ENCODE measurements around the gene KRT10.

KRT10 gene

DNA sequence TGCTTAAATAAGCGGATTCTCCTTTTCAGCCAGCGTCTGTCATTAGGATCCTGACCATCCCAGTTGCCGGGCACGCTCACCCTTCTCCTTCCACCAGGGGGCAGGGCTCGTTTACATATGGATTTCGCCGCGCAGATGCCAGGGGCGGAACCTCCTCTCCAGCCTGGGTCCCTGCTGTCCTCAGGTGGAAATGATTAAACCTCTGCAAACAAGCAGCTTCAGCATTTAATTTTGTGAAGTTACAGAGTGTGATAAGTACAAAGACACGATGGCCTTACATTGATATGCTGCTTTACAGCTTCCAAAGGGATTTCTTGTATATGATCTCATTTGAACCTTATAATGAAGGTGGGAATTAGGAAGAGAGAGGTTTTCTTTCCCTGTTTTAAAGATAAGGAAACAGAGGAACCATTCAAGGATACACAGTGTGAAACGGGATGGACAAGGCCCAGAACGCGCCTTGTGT lies 18.8 kb downstream of the KRT10 start:
- peak; percentile 43 to 70 for DNase-seq

GRCh38 chr17:40801157-40801556 lies 21.3 kb downstream of the KRT10 start:
- no peak for DNase-seq

- no peak for DNase-seq
Measured at GRCh38 chr17:40800381-40800780, 22.0 kb downstream of the KRT10 start.

GRCh38 chr17:40799859-40800258 lies 22.6 kb downstream of the KRT10 start, which contains the start of gene KRT28:
Gene KRT28 (minus strand): TSS chr17:40799959. CDS start chr17:40799893, 66 bp downstream.
- DNase-seq: no peak

DNA sequence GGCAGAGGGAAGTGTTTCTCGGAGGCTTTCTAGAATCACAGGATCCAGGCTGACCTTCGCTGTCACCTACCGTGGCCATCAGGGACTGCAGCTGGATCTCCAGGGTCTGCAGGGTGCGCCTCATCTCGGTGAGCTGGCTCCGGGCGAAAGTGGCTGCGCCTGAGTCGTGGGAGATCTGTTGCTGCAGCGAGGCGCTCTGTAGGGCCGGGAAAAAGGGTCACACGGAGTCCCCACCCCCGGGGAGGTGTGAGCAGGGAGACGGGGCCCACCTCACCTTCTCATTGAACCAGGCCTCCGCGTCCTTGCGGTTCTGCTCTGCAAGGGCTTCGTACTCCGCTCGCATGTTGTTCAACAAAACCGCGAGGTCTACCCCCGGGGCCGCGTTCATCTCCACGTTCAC lies 25.6 kb downstream of the KRT10 start:
- no peak for DNase-seq

- no peak for DNase-seq
Measured at GRCh38 chr17:40795019-40795667, 27.3 kb downstream of the KRT10 start.

GRCh38 chr17:40794466-40794865 lies 27.9 kb downstream of the KRT10 start:
- DNase-seq: no peak

GRCh38 chr17:40793832-40794231 lies 28.6 kb downstream of the KRT10 start:
- DNase-seq: no peak

GRCh38 chr17:40791787-40792436 lies 30.5 kb downstream of the KRT10 start:
- peak in 1 of 2 experiments; percentile 8 for DNase-seq

DNA sequence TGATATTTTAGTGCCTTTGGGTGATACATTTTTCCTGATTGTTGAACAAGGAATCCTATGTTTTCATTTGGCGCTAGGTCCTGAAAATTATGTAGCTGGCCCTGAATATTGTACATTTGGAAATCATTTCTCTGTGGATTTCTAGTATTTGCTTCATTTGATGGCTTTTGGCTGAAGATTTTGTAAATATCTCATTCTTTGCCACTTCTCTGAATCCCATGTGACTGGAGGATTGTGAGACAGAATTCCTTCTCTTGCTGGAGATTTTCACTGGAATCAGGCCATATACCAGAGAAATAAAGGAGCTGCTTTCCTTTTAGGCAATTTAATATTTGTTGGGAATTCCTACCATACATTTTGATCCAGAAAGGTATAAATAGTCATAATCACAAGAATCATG lies 31.3 kb downstream of the KRT10 start:
- no peak for DNase-seq

- DNase-seq: no peak
Measured at GRCh38 chr17:40782450-40782849, 40.0 kb downstream of the KRT10 start, which contains the start of gene KRT27. Gene KRT27 (minus strand): TSS chr17:40782550. CDS start chr17:40782493, 57 bp downstream.

DNA sequence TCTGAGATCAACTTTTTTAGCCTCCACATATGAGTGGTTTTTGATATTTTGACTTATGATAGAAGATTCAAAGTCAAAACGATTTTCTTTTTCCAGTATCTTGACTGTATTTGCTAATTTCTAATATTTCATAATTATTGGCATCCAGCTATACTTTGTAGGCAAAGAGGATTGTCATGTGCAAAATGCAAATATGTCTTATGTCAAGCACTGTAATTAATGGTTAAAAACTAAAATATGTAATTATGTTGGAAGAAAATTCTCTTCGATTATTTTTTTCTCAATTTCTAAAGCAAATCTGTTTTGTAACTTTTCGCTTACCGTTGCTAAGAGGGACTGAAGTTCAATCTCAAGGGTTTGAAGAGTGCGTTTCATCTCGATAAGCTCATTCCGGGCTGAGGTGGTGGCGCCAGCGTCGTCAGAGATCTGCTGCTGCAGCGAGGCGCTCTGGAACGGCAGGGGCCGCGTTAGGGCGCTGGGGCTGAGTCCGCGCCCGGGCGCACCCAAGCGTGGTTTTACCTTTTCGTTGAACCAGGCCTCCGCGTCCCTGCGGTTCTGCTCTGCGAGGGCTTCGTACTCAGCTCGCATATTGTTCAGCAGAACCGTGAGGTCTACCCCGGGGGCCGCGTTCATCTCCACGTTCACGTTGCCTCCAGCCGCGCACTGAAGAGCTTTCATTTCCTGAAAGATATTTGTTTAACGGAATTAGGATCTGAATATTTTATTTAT lies 43.1 kb downstream of the KRT10 start:
- no peak for DNase-seq

GRCh38 chr17:40778461-40778860 lies 44.0 kb downstream of the KRT10 start:
- no peak for DNase-seq

- no peak for DNase-seq
Measured at GRCh38 chr17:40777971-40778370, 44.4 kb downstream of the KRT10 start.

DNA sequence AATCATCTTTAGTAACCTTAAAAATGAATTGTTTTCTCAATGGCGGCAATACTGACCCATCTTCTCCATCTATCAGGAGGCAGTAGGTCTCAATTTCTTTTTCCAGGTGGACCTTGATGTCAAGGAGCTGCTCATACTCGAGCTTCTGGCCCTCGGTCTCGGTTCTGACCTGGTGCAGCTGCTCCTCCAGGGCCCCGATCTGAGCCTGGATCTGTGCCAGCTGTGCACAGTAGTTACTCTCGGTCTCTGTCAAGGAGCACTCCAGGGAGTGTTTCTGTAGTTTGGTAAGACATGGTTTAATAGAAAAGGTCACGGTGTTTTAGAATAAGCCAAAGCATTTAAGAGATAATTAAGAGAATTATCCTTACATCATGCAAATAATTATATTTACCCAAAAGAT lies 45.0 kb downstream of the KRT10 start:
- DNase-seq: no peak

DNA sequence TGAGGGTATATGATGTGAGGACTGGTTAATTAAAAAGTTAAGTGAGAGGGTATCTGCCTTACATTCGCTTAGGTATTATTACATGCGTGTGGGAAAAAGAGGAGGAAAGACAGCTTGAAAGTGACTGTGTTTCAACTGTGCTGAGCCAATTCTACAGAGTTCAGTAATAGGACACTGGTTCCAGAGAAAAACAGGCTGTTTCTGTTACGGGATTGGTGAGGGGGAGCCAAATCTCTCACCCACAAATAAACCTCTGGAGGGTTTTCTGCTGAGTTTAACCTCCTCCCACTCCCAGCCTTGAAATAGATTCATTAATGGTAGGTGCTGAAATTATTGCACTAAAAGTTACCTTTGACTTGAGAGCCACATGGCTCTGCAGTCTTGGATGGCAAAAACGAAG lies 46.5 kb downstream of the KRT10 start:
- no peak for DNase-seq

DNA sequence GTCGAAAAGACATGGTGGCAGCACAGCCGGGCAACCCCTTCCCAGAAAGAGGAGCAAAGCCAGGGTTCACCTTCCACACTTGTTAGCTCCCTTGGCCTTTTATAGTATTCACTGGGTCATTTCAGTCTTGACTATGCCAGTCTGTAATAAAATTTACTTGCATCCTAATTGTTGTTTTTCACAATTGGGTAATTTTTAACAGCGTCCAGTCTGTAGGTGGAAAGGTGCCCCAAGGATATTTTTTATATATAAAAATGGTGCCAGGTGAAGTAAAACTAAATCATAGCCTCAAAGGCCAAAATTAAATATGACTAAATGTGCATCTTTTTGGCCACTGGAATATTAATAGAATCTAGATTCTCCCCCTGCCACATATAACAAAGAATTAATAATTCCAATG lies 50.3 kb downstream of the KRT10 start, which contains the start of gene KRT26:
Gene KRT26 (minus strand): TSS at position 101 of the 400 bp plus-strand sequence. CDS start 88 bp downstream, at position 13.
- DNase-seq: no peak
